ENCODE measurements around the gene TGFBR2. TPM values are rescaled to one million over a fixed set of nuclear protein-coding genes. Genes with fewer than 3 reads are reported as not detected.

The TGFBR2 gene
- total RNA-seq, 4 donors from 2014 or later, result 10.1 to 114 (median 48.7) TPM

GRCh38 chr3:30631243-30631904, 25.0 kb downstream of the TGFBR2 start:
- Histone ChIP-seq H3K27me3 (no peaks in the 10 kb centered on the region), H3K9me3 (no peaks in the 10 kb centered on the region), H3K36me3 (no peaks in the 10 kb centered on the region), H3K4me3 (no peak overlapping the region), H3K4me1 (peaks cover 21 to 100% (median 76%) of the 10 kb centered on the region in 3 donors), H3K27ac (peak overlapping the region; percentile 55 to 78 (median 76))
- peak in 1 of 6 experiments; percentile 6 for TF ChIP-seq CTCF (IDR thresholded peaks at IDR 0.05)
- TF ChIP-seq POLR2A (IDR thresholded peaks at IDR 0.05), result no peak
- intact Hi-C loops (cut with DNase I), result no loop called here
- WGBS, 2 donors, result 49 to 64% methylated on average over 4 to 6 of the region's 7 CpGs
- DNase-seq, result no peak

DNA sequence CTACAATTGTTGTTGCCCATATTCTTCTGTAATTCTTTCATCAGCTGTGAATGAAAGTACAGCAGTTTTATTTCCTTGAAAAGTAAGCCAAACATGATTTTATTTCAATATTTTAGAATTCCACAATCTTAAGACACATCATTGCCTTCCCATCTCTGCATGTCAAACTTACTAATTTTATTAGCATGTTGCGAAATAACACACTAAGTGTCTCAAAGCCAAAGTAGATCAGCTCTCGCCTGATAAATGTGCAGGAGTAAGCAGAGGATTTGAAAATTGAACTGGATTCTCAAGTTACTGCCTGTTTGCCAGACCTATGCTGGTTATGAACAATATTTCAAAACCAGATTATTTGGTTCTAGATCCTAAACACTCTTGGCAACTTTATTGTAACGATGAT, 25.7 kb downstream of the TGFBR2 start:
- TF ChIP-seq POLR2A (IDR thresholded peaks at IDR 0.05), result no peak
- TF ChIP-seq CTCF (IDR thresholded peaks at IDR 0.05), result no peak
- Histone ChIP-seq H3K4me1 (peaks cover 14 to 98% (median 69%) of the 10 kb centered on the region in 3 donors), H3K4me3 (no peak overlapping the region), H3K36me3 (no peaks in the 10 kb centered on the region), H3K27ac (peak overlapping the region; percentile 26 to 78 (median 74)), H3K27me3 (no peaks in the 10 kb centered on the region), H3K9me3 (no peaks in the 10 kb centered on the region)
- intact Hi-C loops (cut with DNase I), result no loop called here
- no peak for DNase-seq
- WGBS, 2 donors, result 44 to 59% methylated on average over 3 of the region's 3 CpGs

GRCh38 chr3:30632521-30632920, 26.1 kb downstream of the TGFBR2 start:
- H3K4me1 ChIP-seq, result peaks cover 14 to 98% (median 64%) of the 10 kb centered on the region in 3 donors
- no peak for TF ChIP-seq POLR2A (IDR thresholded peaks at IDR 0.05)
- TF ChIP-seq CTCF (IDR thresholded peaks at IDR 0.05), result no peak
- no peak for DNase-seq
- no peaks in the 10 kb centered on the region for H3K27me3 ChIP-seq
- H3K36me3 ChIP-seq, result no peaks in the 10 kb centered on the region
- H3K27ac ChIP-seq, result peak overlapping the region; percentile 22 to 78 (median 74)
- no peak overlapping the region for H3K4me3 ChIP-seq
- H3K9me3 ChIP-seq, result no peaks in the 10 kb centered on the region
- intact Hi-C loops (cut with DNase I), result no loop called here
- WGBS, 2 donors, result 38 to 40% methylated on average over 1 of the region's 1 CpG

GRCh38 chr3:30633718-30634117, 27.3 kb downstream of the TGFBR2 start:
- Histone ChIP-seq H3K36me3 (no peaks in the 10 kb centered on the region), H3K4me3 (no peak overlapping the region), H3K27ac (peak overlapping the region in 2 of 4 donors; percentile 30 to 73), H3K27me3 (no peaks in the 10 kb centered on the region), H3K4me1 (peaks cover 14 to 96% (median 52%) of the 10 kb centered on the region in 3 donors), H3K9me3 (no peaks in the 10 kb centered on the region)
- TF ChIP-seq POLR2A (IDR thresholded peaks at IDR 0.05) (no peak), CTCF (IDR thresholded peaks at IDR 0.05) (no peak)
- no peak for DNase-seq
- intact Hi-C loops (cut with DNase I), result no loop called here
- 74 to 78% methylated on average over 3 of the region's 3 CpGs for WGBS, 2 donors

GRCh38 chr3:30634761-30635735, 28.6 kb downstream of the TGFBR2 start:
- Histone ChIP-seq H3K27ac (peak overlapping the region in 3 of 4 donors; percentile 17 to 41 (median 26)), H3K9me3 (no peaks in the 10 kb centered on the region), H3K27me3 (no peaks in the 10 kb centered on the region), H3K4me1 (peaks cover 9 to 96% (median 45%) of the 10 kb centered on the region in 3 donors), H3K4me3 (no peak overlapping the region), H3K36me3 (no peaks in the 10 kb centered on the region)
- WGBS, 2 donors, result 65 to 72% methylated on average over 3 of the region's 3 CpGs
- intact Hi-C loops (cut with DNase I), result no loop called here
- TF ChIP-seq POLR2A (IDR thresholded peaks at IDR 0.05) (no peak), CTCF (IDR thresholded peaks at IDR 0.05) (no peak)
- no peak for DNase-seq

Data from esophagus squamous epithelium (tissue), 5 donors.